ENCODE results near the gene RPL31. TPM values are rescaled to one million over a fixed set of nuclear protein-coding genes. Genes with fewer than 3 reads are reported as not detected.

The RPL31 gene
- total RNA-seq, 2 donors from 2014 or later = 316 to 425 TPM

DNA sequence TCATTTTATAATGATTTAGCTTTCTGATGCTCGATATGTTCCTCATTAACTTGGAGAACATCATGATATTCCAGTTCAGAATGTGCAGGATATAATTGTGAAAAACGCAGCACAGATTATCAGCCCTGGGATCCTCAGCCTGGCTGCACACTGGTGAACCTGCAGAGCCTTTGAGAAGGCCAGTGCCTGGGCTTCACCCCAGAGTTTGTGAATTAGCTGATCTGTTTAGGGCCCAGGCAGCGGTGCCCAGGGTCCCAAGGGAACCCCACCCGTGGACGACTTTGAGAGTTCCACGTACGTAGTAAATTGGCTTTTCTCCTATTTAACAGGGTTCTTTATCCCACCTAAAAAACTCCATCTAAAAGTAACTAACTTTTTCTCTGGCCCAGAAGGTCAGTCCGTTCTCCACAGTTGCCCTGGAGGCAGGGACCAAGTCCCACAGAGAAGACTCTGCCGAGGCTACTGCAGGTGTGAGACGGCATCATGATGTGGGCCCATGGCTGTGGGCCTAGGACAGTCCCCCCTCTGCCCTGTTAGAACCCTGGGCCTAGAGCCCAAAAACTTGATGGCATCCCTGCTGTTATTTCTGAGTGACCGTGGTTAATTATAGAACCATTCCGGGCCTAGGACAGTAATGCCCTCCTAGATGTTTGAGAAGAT, 39.6 kb upstream of the RPL31 start:
- TF ChIP-seq POLR2A (IDR thresholded peaks at IDR 0.05) = no peak
- TF ChIP-seq, protein P1, sequence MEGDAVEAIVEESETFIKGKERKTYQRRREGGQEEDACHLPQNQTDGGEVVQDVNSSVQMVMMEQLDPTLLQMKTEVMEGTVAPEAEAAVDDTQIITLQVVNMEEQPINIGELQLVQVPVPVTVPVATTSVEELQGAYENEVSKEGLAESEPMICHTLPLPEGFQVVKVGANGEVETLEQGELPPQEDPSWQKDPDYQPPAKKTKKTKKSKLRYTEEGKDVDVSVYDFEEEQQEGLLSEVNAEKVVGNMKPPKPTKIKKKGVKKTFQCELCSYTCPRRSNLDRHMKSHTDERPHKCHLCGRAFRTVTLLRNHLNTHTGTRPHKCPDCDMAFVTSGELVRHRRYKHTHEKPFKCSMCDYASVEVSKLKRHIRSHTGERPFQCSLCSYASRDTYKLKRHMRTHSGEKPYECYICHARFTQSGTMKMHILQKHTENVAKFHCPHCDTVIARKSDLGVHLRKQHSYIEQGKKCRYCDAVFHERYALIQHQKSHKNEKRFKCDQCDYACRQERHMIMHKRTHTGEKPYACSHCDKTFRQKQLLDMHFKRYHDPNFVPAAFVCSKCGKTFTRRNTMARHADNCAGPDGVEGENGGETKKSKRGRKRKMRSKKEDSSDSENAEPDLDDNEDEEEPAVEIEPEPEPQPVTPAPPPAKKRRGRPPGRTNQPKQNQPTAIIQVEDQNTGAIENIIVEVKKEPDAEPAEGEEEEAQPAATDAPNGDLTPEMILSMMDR (IDR thresholded peaks at IDR 0.05) = no peak
- Histone ChIP-seq H3K27ac (no peak overlapping the region), H3K36me3 (replicated peaks in 1 of 2; ENCODE audit: insufficient read depth in 1 of 2, low read depth in 2 of 2) (no peaks in the 10 kb centered on the region), H3K4me1 (peaks cover 19% of the 10 kb centered on the region), H3K27me3 (no peaks in the 10 kb centered on the region), H3K9me3 (no peaks in the 10 kb centered on the region), H3K4me3 (no peak overlapping the region)
- ATAC-seq = no peak
- DNase-seq = no peak
- intact Hi-C loops (cut with DNase I) = no loop called here
- WGBS, 2 donors = 82 to 93% methylated on average over 12 of the region's 12 CpGs

DNA sequence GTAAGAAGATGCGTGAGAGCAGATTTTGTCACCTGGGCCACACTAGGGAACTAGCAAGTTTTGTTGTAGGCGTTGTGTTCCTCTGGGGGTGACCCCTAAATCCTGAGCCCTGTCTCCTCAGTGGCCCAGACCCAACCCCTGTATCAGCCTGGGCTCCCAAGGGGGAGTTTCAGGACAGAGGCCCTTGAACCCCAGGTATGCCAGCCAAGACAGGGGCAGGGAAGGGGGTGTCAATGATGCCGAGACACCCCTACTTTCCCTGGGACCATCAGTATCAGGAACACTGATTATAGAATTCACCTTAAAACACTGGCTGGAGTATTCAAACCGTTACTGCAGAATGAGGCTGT, 39.1 kb upstream of the RPL31 start:
- intact Hi-C loops (cut with DNase I) = no loop called here

DNA sequence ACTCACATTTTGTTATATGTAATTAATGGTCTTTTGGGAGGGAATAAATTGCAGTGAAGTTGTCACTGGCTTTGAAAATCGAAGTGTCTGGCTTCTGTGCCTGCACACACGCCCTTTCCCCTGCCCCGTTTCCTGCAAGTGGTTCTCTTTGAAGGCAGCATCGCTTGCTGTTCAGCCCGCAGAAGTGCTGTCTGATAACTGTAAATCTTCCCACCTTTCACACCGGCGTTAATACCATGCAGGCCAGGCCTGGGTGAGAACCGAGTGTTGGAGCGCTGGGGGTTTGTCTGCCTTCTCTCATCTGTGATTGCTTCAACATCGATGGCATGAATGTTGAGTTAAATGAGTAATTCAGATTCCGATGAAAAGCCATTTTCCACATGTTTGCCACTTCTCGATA, 37.9 kb upstream of the RPL31 start:
- no peak for TF ChIP-seq POLR2A (IDR thresholded peaks at IDR 0.05)
- WGBS, 2 donors = 84 to 93% methylated on average over 12 of the region's 12 CpGs
- no peaks in the 10 kb centered on the region for H3K9me3 ChIP-seq
- ATAC-seq (no peak), DNase-seq (no peak)
- H3K4me3 ChIP-seq = no peak overlapping the region
- H3K27ac ChIP-seq = no peak overlapping the region
- peaks cover 1% of the 10 kb centered on the region for H3K4me1 ChIP-seq
- no peaks in the 10 kb centered on the region for H3K27me3 ChIP-seq
- intact Hi-C loops (cut with DNase I) = no loop called here
- H3K36me3 ChIP-seq (replicated peaks in 1 of 2; ENCODE audit: insufficient read depth in 1 of 2, low read depth in 2 of 2) = peaks cover 0 to 3% of the 10 kb centered on the region in 2 donors

More for the DNA sequence above, 39.1 kb upstream of the RPL31 start:
- Histone ChIP-seq H3K4me1 (peaks cover 14% of the 10 kb centered on the region), H3K9me3 (no peaks in the 10 kb centered on the region), H3K27ac (no peak overlapping the region), H3K27me3 (no peaks in the 10 kb centered on the region), H3K4me3 (no peak overlapping the region), H3K36me3 (replicated peaks in 1 of 2; ENCODE audit: insufficient read depth in 1 of 2, low read depth in 2 of 2) (no peaks in the 10 kb centered on the region)
- DNase-seq (no peak), ATAC-seq (no peak)
- TF ChIP-seq, protein P1 (IDR thresholded peaks at IDR 0.05) = no peak
- no peak for TF ChIP-seq POLR2A (IDR thresholded peaks at IDR 0.05)
- WGBS, 2 donors = 94 to 95% methylated on average over 4 of the region's 4 CpGs

DNA sequence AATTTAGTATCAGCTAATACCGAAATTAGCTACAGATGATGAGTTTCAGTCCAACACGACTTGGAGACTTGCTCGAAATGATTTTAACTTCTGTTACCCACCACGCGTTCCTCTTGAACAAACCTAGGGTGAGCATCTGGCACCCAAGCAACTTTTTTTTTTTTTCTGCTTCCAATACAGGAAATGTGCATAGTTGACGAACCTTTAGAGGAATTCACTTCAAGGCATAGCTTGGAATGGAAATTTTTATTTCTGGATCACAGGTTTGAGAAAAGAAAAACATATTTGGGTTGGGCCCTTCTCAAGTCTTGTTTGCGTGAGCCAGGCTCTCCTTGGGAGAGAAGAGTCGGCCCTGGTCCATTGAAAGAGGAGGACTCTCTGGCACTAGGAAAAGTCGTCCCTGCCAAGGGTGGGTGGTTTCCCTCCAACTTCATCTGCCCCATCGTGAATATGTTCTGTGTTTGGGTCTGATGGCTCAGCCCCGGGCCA, 37.4 kb upstream of the RPL31 start:
- WGBS, 2 donors = 84 to 89% methylated on average over 11 of the region's 11 CpGs
- DNase-seq = no peak
- ATAC-seq = no peak
- intact Hi-C loops (cut with DNase I) = no loop called here
- TF ChIP-seq POLR2A (IDR thresholded peaks at IDR 0.05) = no peak
- TF ChIP-seq, protein P1 (IDR thresholded peaks at IDR 0.05) = no peak
- Histone ChIP-seq H3K36me3 (replicated peaks in 1 of 2; ENCODE audit: insufficient read depth in 1 of 2, low read depth in 2 of 2) (peaks cover 0 to 3% of the 10 kb centered on the region in 2 donors), H3K4me1 (no peaks in the 10 kb centered on the region), H3K9me3 (no peaks in the 10 kb centered on the region), H3K27ac (no peak overlapping the region), H3K4me3 (no peak overlapping the region), H3K27me3 (no peaks in the 10 kb centered on the region)

DNA sequence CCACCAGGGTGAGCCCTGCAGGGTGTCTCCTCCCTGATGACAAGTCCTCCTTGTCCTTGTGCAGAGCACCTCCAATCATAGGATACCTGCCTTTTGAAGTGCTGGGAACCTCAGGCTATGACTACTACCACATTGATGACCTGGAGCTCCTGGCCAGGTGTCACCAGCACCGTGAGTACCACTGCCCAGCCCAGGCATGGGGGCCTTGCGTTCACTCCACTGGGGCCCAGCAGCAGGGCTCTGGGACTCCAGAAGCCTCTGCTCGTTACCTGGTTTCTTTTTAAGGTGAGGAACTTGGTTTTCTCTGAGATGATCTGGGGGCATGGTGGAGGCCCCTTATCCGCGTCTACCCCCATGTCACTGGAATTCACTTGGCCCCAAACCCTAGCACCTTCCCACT, 36.5 kb upstream of the RPL31 start:
- WGBS, 2 donors = 92 to 93% methylated on average over 5 of the region's 5 CpGs
- no peaks in the 10 kb centered on the region for H3K9me3 ChIP-seq
- no peaks in the 10 kb centered on the region for H3K27me3 ChIP-seq
- H3K27ac ChIP-seq = no peak overlapping the region
- intact Hi-C loops (cut with DNase I) = no loop called here
- ATAC-seq (no peak), DNase-seq (no peak)
- no peak overlapping the region for H3K4me3 ChIP-seq
- H3K4me1 ChIP-seq = no peaks in the 10 kb centered on the region
- peaks cover 0 to 3% of the 10 kb centered on the region in 2 donors for H3K36me3 ChIP-seq (replicated peaks in 1 of 2; ENCODE audit: insufficient read depth in 1 of 2, low read depth in 2 of 2)
- TF ChIP-seq, protein P1 (IDR thresholded peaks at IDR 0.05) = no peak
- TF ChIP-seq POLR2A (IDR thresholded peaks at IDR 0.05) = no peak
